WERI-Rb-1 (cell line): ENCODE data around the gene MYBPC3.

Source experiments
- DNase-seq: peaks from one replicate; pipeline ENCODE4 v3.0.0-alpha.2; 2020
- H3K27ac ChIP-seq: fragments of 250-450 bp; sonication (Bioruptor Pico); 2 replicates; pipeline ENCODE4 v1.5.1; 2020; ENCODE audit warnings: mild to moderate bottlenecking, moderate library complexity
- H3K27me3 ChIP-seq: fragments of 250-450 bp; sonication (Bioruptor Pico); 2 replicates; pipeline ENCODE4 v1.5.1; 2021; ENCODE audit warnings: mild to moderate bottlenecking, low read depth, moderate library complexity; ENCODE audit not compliant: insufficient read depth, severe bottlenecking
- H3K36me3 ChIP-seq: fragments of 250-450 bp; sonication (Bioruptor Pico); 2 replicates; pipeline ENCODE4 v1.5.1; 2020; ENCODE audit warnings: mild to moderate bottlenecking, moderate library complexity
- H3K4me3 ChIP-seq: 2 replicates; pipeline ENCODE4 v1.5.1; 2011; ENCODE audit warnings: low read depth, mild to moderate bottlenecking, control low read depth, low read length
- H3K9me3 ChIP-seq: fragments of 250-450 bp; sonication (Bioruptor Pico); 2 replicates; pipeline ENCODE4 v1.5.1; 2021; ENCODE audit warnings: mild to moderate bottlenecking, moderate library complexity; ENCODE audit not compliant: severe bottlenecking
- CTCF ChIP-seq: IDR thresholded peaks from 2 replicates; pipeline ENCODE4 v1.5.1; 2011; ENCODE audit warnings: low read depth, mild to moderate bottlenecking, control low read depth, inconsistent platforms, low read length

Gene MYBPC3

GRCh38 chr11:47379317-47379716 is 26.8 kb upstream of the MYBPC3 start:
- DNase-seq = no peak
- Histone ChIP-seq H3K9me3 (no peaks in the 10 kb centered on the region), H3K36me3 (no peaks in the 10 kb centered on the region), H3K27me3 (no peaks in the 10 kb centered on the region), H3K27ac (no peak overlapping the region), H3K4me3 (no peak overlapping the region)
- TF ChIP-seq CTCF = no peak

- no peak overlapping the region for H3K27ac ChIP-seq
Measured at GRCh38 chr11:47378836-47379170, 26.3 kb upstream of the MYBPC3 start.

GRCh38 chr11:47378010-47378835 is 25.7 kb upstream of the MYBPC3 start, which contains the start of gene SPI1:
TSS of gene SPI1 (minus strand) at chr11:47378547. CDS start at chr11:47378353, 194 bp downstream.
- no peak within 1 kb of the TSS for H3K4me3 ChIP-seq
- H3K27me3 ChIP-seq = no peaks in the 10 kb centered on the region
- no peaks in the 10 kb centered on the region for H3K9me3 ChIP-seq
- DNase-seq = no peak
- H3K27ac ChIP-seq = no peak within 1 kb of the TSS
- TF ChIP-seq CTCF = no peak
- H3K36me3 ChIP-seq = no peaks in the 10 kb centered on the region

More at GRCh38 chr11:47378836-47379170, 26.3 kb upstream of the MYBPC3 start:
- no peaks in the 10 kb centered on the region for H3K27me3 ChIP-seq
- no peaks in the 10 kb centered on the region for H3K9me3 ChIP-seq
- no peaks in the 10 kb centered on the region for H3K36me3 ChIP-seq
- DNase-seq = no peak
- TF ChIP-seq CTCF = no peak
- no peak overlapping the region for H3K4me3 ChIP-seq

- H3K9me3 ChIP-seq = no peaks in the 10 kb centered on the region
- no peak overlapping the region for H3K4me3 ChIP-seq
- no peak for TF ChIP-seq CTCF
- DNase-seq = no peak
- H3K27me3 ChIP-seq = no peaks in the 10 kb centered on the region
- no peak overlapping the region for H3K27ac ChIP-seq
- no peaks in the 10 kb centered on the region for H3K36me3 ChIP-seq
Measured at GRCh38 chr11:47377571-47378009, 25.1 kb upstream of the MYBPC3 start.

GRCh38 chr11:47376525-47377371 is 24.2 kb upstream of the MYBPC3 start:
- H3K36me3 ChIP-seq = no peaks in the 10 kb centered on the region
- 0 out of 2 replicates have a peak, but pooled peaks have one; percentile 3 for TF ChIP-seq CTCF
- H3K27ac ChIP-seq = no peak overlapping the region
- no peak for DNase-seq
- no peaks in the 10 kb centered on the region for H3K9me3 ChIP-seq
- H3K27me3 ChIP-seq = no peaks in the 10 kb centered on the region
- H3K4me3 ChIP-seq = no peak overlapping the region
